Activated T-cell treated with anti-CD3 and anti-CD28 coated beads for 4 hours (primary cell): ENCODE data around the gene SHISA6.

Experiments
- DNase-seq: peaks from one replicate; pipeline ENCODE4 v3.0.0-alpha.2; 2020

Gene SHISA6

DNA sequence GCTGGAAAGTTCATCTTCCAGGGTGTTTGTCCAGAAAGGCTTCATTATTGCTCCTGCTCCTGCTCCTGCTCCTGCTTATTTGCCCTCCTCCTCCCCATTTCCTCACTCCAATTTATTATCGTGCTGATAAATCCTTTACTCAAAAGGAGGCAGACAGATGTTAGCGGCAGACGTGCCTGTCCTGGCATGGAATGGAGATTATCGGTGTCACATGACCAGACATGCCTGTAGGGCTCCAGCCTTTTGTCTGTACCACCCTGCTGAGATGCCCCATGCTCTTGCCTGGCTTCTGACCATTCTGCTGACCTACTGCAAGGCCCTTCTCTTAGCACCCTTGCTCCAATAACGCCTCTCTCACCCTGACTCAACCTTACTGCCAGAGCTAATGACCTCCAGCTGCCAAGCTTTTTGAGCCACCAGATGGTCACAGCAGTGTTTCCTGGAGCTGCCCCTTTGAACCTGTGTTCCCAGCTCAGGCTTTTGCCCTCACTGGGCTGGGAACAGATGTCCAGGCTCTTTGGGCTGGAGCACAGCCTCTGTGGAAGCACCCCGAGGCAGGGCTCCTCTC lies 370.1 kb downstream of the SHISA6 start:
- no peak for DNase-seq

- DNase-seq, result no peak
Measured at GRCh38 chr17:11612956-11613355, 371.9 kb downstream of the SHISA6 start.
